T-cell (primary cell): ENCODE data around the gene KCNAB2. TPM values are rescaled to one million over a fixed set of nuclear protein-coding genes. Genes with fewer than 3 reads are reported as not detected.

Experiments used
- ATAC-seq, 4 experiments: fragments of 200-7000 bp in 3 of 4; fragments of 150-1000 bp in 1 of 4; cut with Tn5 transposase; replicated peaks in 1 of 4; 1 replicate in 3 of 4; 2 replicates in 1 of 4; pipeline ENCODE4 v1.10.0; 2021; ENCODE audit warnings: moderate library complexity in 3 of 4, mild to moderate bottlenecking in 2 of 4, moderate number of reproducible peaks in 1 of 4
- CTCF ChIA-PET, 2 donors: fragments of 300-600 bp; sonication (Branson Sonifier 250); formaldehyde crosslinking; loops; one replicate each; lab custom pipeline; 2022; ENCODE audit warnings: antibody characterized with exemption in 2 of 2; lab: Charles Lee
- POLR2A ChIA-PET, 2 donors: fragments of 300-600 bp; sonication (Branson Sonifier 250); formaldehyde crosslinking; loops; one replicate each; lab custom pipeline; 2022; ENCODE audit warnings: antibody characterized with exemption in 2 of 2; lab: Charles Lee
- DNase-seq, 35 experiments: peaks; one replicate each; pipeline versions ENCODE4 v3.0.0 to v3.0.0-alpha.2; 2013 to 2023
- H3K27ac ChIP-seq: one replicate; pipeline ENCODE4 v1.5.1; 2013; ENCODE audit warnings: low read length
- H3K27me3 ChIP-seq, 2 experiments: replicated peaks in 1 of 2; 1 replicate in 1 of 2; 2 replicates in 1 of 2; pipeline versions ENCODE4 v1.6.1 to v1.7.0; 2013; ENCODE audit warnings: low read length in 1 of 2, mixed read lengths in 1 of 2; ENCODE audit not compliant: control insufficient read depth in 2 of 2, insufficient read depth in 2 of 2; ENCODE audit errors: extremely low read depth in 1 of 2
- H3K36me3 ChIP-seq, 2 donors: 1 replicate in 1 of 2; 2 replicates in 1 of 2; pipeline versions ENCODE4 v1.6.1 to v1.7.0; 2013; ENCODE audit warnings: low read length in 1 of 2; ENCODE audit not compliant: control insufficient read depth in 2 of 2, insufficient read depth in 1 of 2; ENCODE audit errors: extremely low read depth in 1 of 2
- H3K4me1 ChIP-seq, 2 experiments: 1 replicate in 1 of 2; 2 replicates in 1 of 2; pipeline versions ENCODE4 v1.6.1 to v1.7.0; 2013; ENCODE audit warnings: low read length in 2 of 2, mixed read lengths in 1 of 2; ENCODE audit not compliant: insufficient read depth in 2 of 2, control insufficient read depth in 1 of 2; ENCODE audit errors: extremely low read depth in 1 of 2
- H3K4me3 ChIP-seq, 2 donors: 1 replicate in 1 of 2; 2 replicates in 1 of 2; pipeline versions ENCODE4 v1.5.1 to v1.7.0; 2013; ENCODE audit warnings: mild to moderate bottlenecking in 2 of 2, low read length in 1 of 2, moderate library complexity in 1 of 2; ENCODE audit not compliant: control insufficient read depth in 1 of 2; ENCODE audit errors: extremely low read depth in 1 of 2
- H3K9me3 ChIP-seq: 2 replicates; pipeline ENCODE4 v1.7.0; 2013
- H3K27ac Mint-ChIP-seq, 2 donors: one replicate each; pipeline ENCODE4 v1.8.0; 2020 to 2021; ENCODE audit warnings: mild to moderate bottlenecking in 2 of 2, mixed read lengths in 2 of 2
- H3K27me3 Mint-ChIP-seq, 2 donors: one replicate each; pipeline ENCODE4 v1.8.0; 2021 to 2022; ENCODE audit warnings: mixed read lengths in 2 of 2
- H3K36me3 Mint-ChIP-seq: one replicate; pipeline ENCODE4 v1.8.0; 2021; ENCODE audit warnings: mixed read lengths
- H3K4me1 Mint-ChIP-seq, 3 donors: one replicate each; pipeline ENCODE4 v1.8.0; 2020 to 2022; ENCODE audit warnings: mixed read lengths in 3 of 3, mild to moderate bottlenecking in 1 of 3
- H3K4me3 Mint-ChIP-seq, 3 donors: one replicate each; pipeline ENCODE4 v1.8.0; 2020 to 2022; ENCODE audit warnings: mild to moderate bottlenecking in 3 of 3, mixed read lengths in 3 of 3, moderate library complexity in 3 of 3
- H3K9me3 Mint-ChIP-seq, 3 donors: one replicate each; pipeline ENCODE4 v1.8.0; 2020 to 2022; ENCODE audit warnings: mixed read lengths in 3 of 3
- WGBS: methylation state at CpG from one replicate; pipeline ENCODE4 v1.1.5; 2013; ENCODE audit warnings: missing lambda C conversion rate; ENCODE audit not compliant: insufficient coverage; 5-methylcytosine and 5-hydroxymethylcytosine counted together
- total RNA-seq, 35 experiments: library from RNA in 6 of 35; stranded (reverse) in 6 of 35; fragments of 120-200 nt in 1 of 35; gene quantifications; one replicate each; pipeline versions ENCODE4 v1.2.1 to v1.2.4 and lab custom pipeline; 2013 to 2026

KCNAB2 gene
- total RNA-seq, 5 donors from 2014 or later (not counting 1 experiment from before 2014, with no cell fraction given) = 181 to 270 (median 252) TPM

- no peak for ATAC-seq
- no peaks in the 10 kb centered on the region for H3K27me3 Mint-ChIP-seq
- POLR2A ChIA-PET = no interaction called here
These were observed 2.6 kb downstream of the KCNAB2 start for GRCh38 chr1:6048179-6048867.

GRCh38 chr1:6049419-6049818 is 3.7 kb downstream of the KCNAB2 start:
- 100% methylated on average over 1 of the region's 6 CpGs for WGBS
- no peak for ATAC-seq

More at GRCh38 chr1:6048179-6048867, 2.6 kb downstream of the KCNAB2 start:
- H3K27ac ChIP-seq = no peak overlapping the region
- CTCF ChIA-PET = no interaction called here
- Mint-ChIP-seq H3K9me3 (no peaks in the 10 kb centered on the region), H3K27ac (no peak overlapping the region), H3K4me1 (peaks cover 10 to 25% (median 20%) of the 10 kb centered on the region in 3 donors), H3K36me3 (peaks cover 32% of the 10 kb centered on the region), H3K4me3 (no peak overlapping the region)
- no peak for DNase-seq
- peaks cover 22 to 66% of the 10 kb centered on the region in 2 donors for H3K36me3 ChIP-seq
- 95% methylated on average over 13 of the region's 14 CpGs for WGBS
- H3K27me3 ChIP-seq = no peaks in the 10 kb centered on the region
- peaks cover 0 to 10% of the 10 kb centered on the region in 2 experiments for H3K4me1 ChIP-seq
- no peak overlapping the region for H3K4me3 ChIP-seq
- no peaks in the 10 kb centered on the region for H3K9me3 ChIP-seq

GRCh38 chr1:6051423-6051822 is 5.7 kb downstream of the KCNAB2 start:
- Histone ChIP-seq H3K4me3 (no peak overlapping the region), H3K36me3 (peaks cover 12 to 46% of the 10 kb centered on the region in 2 donors), H3K4me1 (peaks cover 0 to 5% of the 10 kb centered on the region in 2 experiments), H3K27me3 (no peaks in the 10 kb centered on the region), H3K27ac (no peak overlapping the region), H3K9me3 (no peaks in the 10 kb centered on the region)
- Mint-ChIP-seq H3K4me1 (peaks cover 16 to 19% (median 17%) of the 10 kb centered on the region in 3 donors), H3K27ac (no peak overlapping the region), H3K36me3 (peaks cover 27% of the 10 kb centered on the region), H3K4me3 (no peak overlapping the region), H3K27me3 (no peaks in the 10 kb centered on the region), H3K9me3 (no peaks in the 10 kb centered on the region)
- ChIA-PET CTCF (no interaction called here), POLR2A (no interaction called here)
- DNase-seq (no peak), ATAC-seq (no peak)
- 98% methylated on average over 15 of the region's 23 CpGs for WGBS

More at GRCh38 chr1:6049419-6049818, 3.7 kb downstream of the KCNAB2 start:
- H3K27ac ChIP-seq = no peak overlapping the region
- no peaks in the 10 kb centered on the region for H3K27me3 Mint-ChIP-seq
- H3K36me3 ChIP-seq = peaks cover 12 to 63% of the 10 kb centered on the region in 2 donors
- no peaks in the 10 kb centered on the region for H3K9me3 ChIP-seq
- peaks cover 0 to 10% of the 10 kb centered on the region in 2 experiments for H3K4me1 ChIP-seq
- no peak overlapping the region for H3K27ac Mint-ChIP-seq
- DNase-seq = no peak
- H3K4me3 Mint-ChIP-seq = no peak overlapping the region
- H3K27me3 ChIP-seq = no peaks in the 10 kb centered on the region
- POLR2A ChIA-PET = no interaction called here
- no peaks in the 10 kb centered on the region for H3K9me3 Mint-ChIP-seq
- peaks cover 12 to 18% (median 18%) of the 10 kb centered on the region in 3 donors for H3K4me1 Mint-ChIP-seq
- CTCF ChIA-PET = no interaction called here
- no peak overlapping the region for H3K4me3 ChIP-seq
- H3K36me3 Mint-ChIP-seq = peaks cover 31% of the 10 kb centered on the region

DNA sequence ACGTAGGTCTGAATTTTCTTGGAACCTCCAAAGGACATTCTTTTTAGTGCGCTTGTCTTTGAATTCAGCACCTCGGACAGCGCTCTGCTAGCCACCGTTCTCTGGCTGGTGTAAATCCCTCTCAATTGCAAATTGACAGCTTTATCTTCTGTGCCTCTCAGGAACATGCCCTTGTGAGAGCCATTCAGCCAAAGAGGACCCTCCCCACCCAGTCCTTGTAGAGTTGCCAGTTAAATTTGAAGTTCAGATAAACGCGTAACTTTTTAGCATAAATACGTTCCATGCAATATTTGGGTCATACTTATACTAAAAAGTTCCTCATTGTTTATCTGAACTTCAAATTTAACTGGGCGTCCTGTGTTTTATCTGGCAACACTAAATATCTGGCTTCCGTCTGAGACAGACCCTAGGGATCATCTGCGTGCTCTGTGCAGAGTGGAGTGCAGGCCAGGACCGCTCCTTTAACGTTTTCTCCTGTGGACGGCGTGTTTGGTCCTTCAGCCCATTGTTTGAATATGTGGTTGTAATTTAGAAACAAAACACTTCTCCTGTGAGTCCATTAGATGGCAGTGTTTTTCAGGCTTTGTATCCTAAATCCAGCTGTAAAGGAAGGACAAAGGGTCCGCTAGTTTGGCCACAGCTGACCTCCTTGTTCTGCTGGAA is 7.0 kb downstream of the KCNAB2 start:
- DNase-seq (peak in 29 of 35 experiments; percentile 11 to 70 (median 44)), ATAC-seq (peak in 2 of 4 experiments; percentile 39 to 49)
- Histone ChIP-seq H3K36me3 (peaks cover 16 to 49% of the 10 kb centered on the region in 2 donors), H3K4me1 (peaks cover 0 to 5% of the 10 kb centered on the region in 2 experiments), H3K9me3 (no peaks in the 10 kb centered on the region), H3K27me3 (no peaks in the 10 kb centered on the region), H3K4me3 (no peak overlapping the region), H3K27ac (no peak overlapping the region)
- no peaks in the 10 kb centered on the region for H3K9me3 Mint-ChIP-seq
- H3K4me1 Mint-ChIP-seq = peaks cover 22 to 25% (median 24%) of the 10 kb centered on the region in 3 donors
- WGBS = 69% methylated on average over 11 of the region's 16 CpGs
- no peak overlapping the region for H3K4me3 Mint-ChIP-seq
- H3K27me3 Mint-ChIP-seq = no peaks in the 10 kb centered on the region
- ChIA-PET POLR2A (no interaction called here), CTCF (no interaction called here)
- no peak overlapping the region for H3K27ac Mint-ChIP-seq
- peaks cover 27% of the 10 kb centered on the region for H3K36me3 Mint-ChIP-seq

DNA sequence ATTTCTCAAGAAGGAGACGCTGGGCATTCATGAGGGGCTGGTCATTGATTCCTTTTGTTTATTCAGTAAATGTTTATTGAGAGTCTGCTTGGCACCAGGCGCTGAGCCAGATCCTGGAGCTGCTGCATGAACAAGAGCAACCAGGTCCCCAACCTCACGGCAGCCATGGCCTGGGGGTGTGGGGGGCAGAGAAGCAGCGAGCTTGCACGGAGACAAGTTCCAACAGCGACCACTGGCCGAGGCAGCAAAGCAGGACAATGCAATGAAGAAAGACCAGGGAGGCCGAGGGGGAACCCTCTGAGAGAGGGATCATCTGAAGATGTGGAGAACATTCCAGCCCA is 7.5 kb downstream of the KCNAB2 start:
- Histone ChIP-seq H3K27ac (no peak overlapping the region), H3K4me1 (peaks cover 0 to 5% of the 10 kb centered on the region in 2 experiments), H3K27me3 (no peaks in the 10 kb centered on the region), H3K4me3 (no peak overlapping the region), H3K36me3 (peaks cover 13 to 49% of the 10 kb centered on the region in 2 donors), H3K9me3 (no peaks in the 10 kb centered on the region)
- ATAC-seq = no peak
- peaks cover 20 to 21% (median 21%) of the 10 kb centered on the region in 3 donors for H3K4me1 Mint-ChIP-seq
- H3K27ac Mint-ChIP-seq = no peak overlapping the region
- ChIA-PET POLR2A (no interaction called here), CTCF (no interaction called here)
- H3K9me3 Mint-ChIP-seq = no peaks in the 10 kb centered on the region
- DNase-seq = no peak
- H3K36me3 Mint-ChIP-seq = peaks cover 23% of the 10 kb centered on the region
- WGBS = 96% methylated on average over 8 of the region's 8 CpGs
- no peak overlapping the region for H3K4me3 Mint-ChIP-seq
- no peaks in the 10 kb centered on the region for H3K27me3 Mint-ChIP-seq

DNA sequence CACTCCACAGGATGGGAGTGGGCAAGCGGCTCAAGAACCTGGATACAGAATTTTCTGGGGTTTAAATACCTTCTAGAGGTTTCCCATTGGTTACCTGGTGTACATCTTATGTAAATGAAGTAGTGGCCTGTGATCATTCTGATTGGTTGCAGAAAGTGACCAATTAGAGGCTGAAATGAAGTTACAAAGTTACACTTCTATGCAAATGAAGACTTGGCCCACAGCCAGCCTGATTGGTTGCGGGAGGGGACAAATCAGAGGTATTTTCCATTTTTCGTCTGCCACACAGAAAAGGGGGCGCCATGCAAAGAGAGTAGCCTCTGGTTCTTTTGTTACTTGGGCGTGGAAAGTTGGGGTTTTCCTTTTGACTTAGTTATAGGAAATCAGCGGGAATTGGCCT is 8.9 kb downstream of the KCNAB2 start:
- Mint-ChIP-seq H3K9me3 (no peaks in the 10 kb centered on the region), H3K4me1 (peaks cover 21 to 23% (median 23%) of the 10 kb centered on the region in 3 donors), H3K27me3 (no peaks in the 10 kb centered on the region), H3K36me3 (peaks cover 22% of the 10 kb centered on the region), H3K4me3 (no peak overlapping the region), H3K27ac (no peak overlapping the region)
- POLR2A ChIA-PET = no interaction called here
- no peak overlapping the region for H3K4me3 ChIP-seq
- H3K4me1 ChIP-seq = no peaks in the 10 kb centered on the region
- DNase-seq (no peak), ATAC-seq (no peak)
- no peaks in the 10 kb centered on the region for H3K27me3 ChIP-seq
- peaks cover 4 to 38% of the 10 kb centered on the region in 2 donors for H3K36me3 ChIP-seq
- CTCF ChIA-PET = no interaction called here
- WGBS = 83% methylated on average over 2 of the region's 6 CpGs
- no peaks in the 10 kb centered on the region for H3K9me3 ChIP-seq
- no peak overlapping the region for H3K27ac ChIP-seq
